HG03354 (cell line): Measurements from ENCODE around the gene PHF19.

ENCODE experiments used
- ATAC-seq: cut with Tn5 transposase; IDR thresholded peaks from one replicate; pipeline ENCODE4 v1.9.1; 2021; ENCODE audit warnings: mild to moderate bottlenecking; ENCODE audit not compliant: unreplicated experiment, poor library complexity, severe bottlenecking

PHF19 gene

GRCh38 chr9:120859361-120859760, 17.6 kb downstream of the PHF19 start:
- ATAC-seq, result no peak

GRCh38 chr9:120857902-120858301, 19.1 kb downstream of the PHF19 start:
- no peak for ATAC-seq

- ATAC-seq, result no peak
Observed at GRCh38 chr9:120857481-120857880, 19.5 kb downstream of the PHF19 start.

- ATAC-seq, result no peak
Observed at GRCh38 chr9:120856700-120857099, 20.3 kb downstream of the PHF19 start.

GRCh38 chr9:120855827-120856670, 20.9 kb downstream of the PHF19 start:
- no peak for ATAC-seq

- no peak for ATAC-seq
Observed at GRCh38 chr9:120854596-120855327, 22.2 kb downstream of the PHF19 start.

- no peak for ATAC-seq
Observed at GRCh38 chr9:120853198-120853597, 23.8 kb downstream of the PHF19 start.

GRCh38 chr9:120852240-120853010, 24.6 kb downstream of the PHF19 start:
- ATAC-seq, result no peak

GRCh38 chr9:120851449-120851848, 25.5 kb downstream of the PHF19 start:
- ATAC-seq, result no peak

GRCh38 chr9:120850315-120850714, 26.7 kb downstream of the PHF19 start:
- ATAC-seq, result no peak

- no peak for ATAC-seq
Observed at GRCh38 chr9:120846906-120847305, 30.1 kb downstream of the PHF19 start.

GRCh38 chr9:120846251-120846889, 30.6 kb downstream of the PHF19 start:
- no peak for ATAC-seq

- ATAC-seq, result no peak
Observed at GRCh38 chr9:120845255-120845654, 31.7 kb downstream of the PHF19 start.

- ATAC-seq, result peak; percentile 100
Observed at GRCh38 chr9:120842685-120843485, 34.1 kb downstream of the PHF19 start, which contains the start of gene PSMD5. PSMD5 (minus strand) TSS chr9:120842922; CDS start chr9:120842909, 13 bp downstream.

GRCh38 chr9:120841930-120842684, 34.9 kb downstream of the PHF19 start:
- ATAC-seq, result peak; percentile 18

- ATAC-seq, result no peak
Observed at GRCh38 chr9:120839146-120839545, 37.8 kb downstream of the PHF19 start.

GRCh38 chr9:120837921-120838320, 39.1 kb downstream of the PHF19 start:
- no peak for ATAC-seq

GRCh38 chr9:120833325-120833724, 43.7 kb downstream of the PHF19 start:
- ATAC-seq, result no peak
